ENCODE results near the gene SETD5.

DNA sequence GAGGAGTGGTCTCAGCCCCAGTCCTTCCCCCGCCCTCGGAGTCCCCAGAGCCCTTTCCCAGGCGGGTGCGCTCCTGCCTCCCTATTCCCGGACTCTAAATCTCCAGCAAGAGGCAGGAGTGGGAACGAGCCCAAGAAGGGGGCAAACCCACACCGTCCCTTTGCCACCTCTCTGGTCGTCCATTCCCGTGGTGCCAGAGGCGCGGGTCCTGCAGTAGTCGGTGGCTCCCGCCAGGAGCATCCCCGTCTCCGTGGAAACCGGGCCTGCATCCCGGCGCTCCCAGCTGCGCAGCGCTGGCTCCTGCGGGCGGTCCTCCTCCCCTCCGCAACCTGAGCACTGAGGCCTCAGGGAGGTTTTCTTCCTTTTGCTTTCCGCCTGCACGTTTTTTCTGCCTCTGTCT, 111.4 kb downstream of the SETD5 start:
- TF ChIP-seq, protein P1, sequence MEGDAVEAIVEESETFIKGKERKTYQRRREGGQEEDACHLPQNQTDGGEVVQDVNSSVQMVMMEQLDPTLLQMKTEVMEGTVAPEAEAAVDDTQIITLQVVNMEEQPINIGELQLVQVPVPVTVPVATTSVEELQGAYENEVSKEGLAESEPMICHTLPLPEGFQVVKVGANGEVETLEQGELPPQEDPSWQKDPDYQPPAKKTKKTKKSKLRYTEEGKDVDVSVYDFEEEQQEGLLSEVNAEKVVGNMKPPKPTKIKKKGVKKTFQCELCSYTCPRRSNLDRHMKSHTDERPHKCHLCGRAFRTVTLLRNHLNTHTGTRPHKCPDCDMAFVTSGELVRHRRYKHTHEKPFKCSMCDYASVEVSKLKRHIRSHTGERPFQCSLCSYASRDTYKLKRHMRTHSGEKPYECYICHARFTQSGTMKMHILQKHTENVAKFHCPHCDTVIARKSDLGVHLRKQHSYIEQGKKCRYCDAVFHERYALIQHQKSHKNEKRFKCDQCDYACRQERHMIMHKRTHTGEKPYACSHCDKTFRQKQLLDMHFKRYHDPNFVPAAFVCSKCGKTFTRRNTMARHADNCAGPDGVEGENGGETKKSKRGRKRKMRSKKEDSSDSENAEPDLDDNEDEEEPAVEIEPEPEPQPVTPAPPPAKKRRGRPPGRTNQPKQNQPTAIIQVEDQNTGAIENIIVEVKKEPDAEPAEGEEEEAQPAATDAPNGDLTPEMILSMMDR (IDR thresholded peaks at IDR 0.05), result no peak
- TF ChIP-seq POLR2A (IDR thresholded peaks at IDR 0.05), result no peak

Measured in uterus (tissue), 2 donors.